ENCODE results near the gene KCNJ16.
"Not testable (repeated sequence)": the region's sequence is repeated elsewhere in the genome, so short reads cannot be mapped to it uniquely, and the experiment has no call there.

Gene KCNJ16

DNA sequence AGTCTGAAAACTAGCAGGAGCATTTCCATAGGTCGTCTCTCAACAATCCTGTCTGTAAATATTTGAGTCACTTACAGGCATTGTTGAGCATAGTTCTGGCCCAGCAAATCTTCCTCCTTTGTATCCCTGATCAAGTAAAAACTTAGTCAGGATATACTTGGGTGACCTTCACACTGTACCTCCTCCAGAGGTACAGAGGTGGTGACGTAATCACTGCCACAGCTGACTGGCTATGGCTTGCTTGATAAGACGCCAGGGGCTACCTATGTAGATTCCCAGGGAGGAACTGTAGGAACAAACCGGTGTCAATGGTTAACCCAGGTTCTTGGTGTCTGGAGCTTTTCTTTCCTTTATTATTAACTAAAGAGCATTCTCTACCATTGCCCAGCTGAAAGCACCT, at the start of gene KCNJ16:
Gene KCNJ16 (plus strand): TSS at position 270 of the 400 bp plus-strand sequence. CDS start 56,863 bp downstream, outside the sequence.
- no peak for DNase-seq

- DNase-seq = no peak
Measured at GRCh38 chr17:70028397-70028796, 46.6 kb upstream of the KCNJ16 start.

GRCh38 chr17:70028978-70029767, 45.9 kb upstream of the KCNJ16 start:
- DNase-seq = no peak

GRCh38 chr17:70030371-70030770, 44.7 kb upstream of the KCNJ16 start:
- no peak for DNase-seq

GRCh38 chr17:70031341-70031740, 43.7 kb upstream of the KCNJ16 start:
- DNase-seq = no peak

DNA sequence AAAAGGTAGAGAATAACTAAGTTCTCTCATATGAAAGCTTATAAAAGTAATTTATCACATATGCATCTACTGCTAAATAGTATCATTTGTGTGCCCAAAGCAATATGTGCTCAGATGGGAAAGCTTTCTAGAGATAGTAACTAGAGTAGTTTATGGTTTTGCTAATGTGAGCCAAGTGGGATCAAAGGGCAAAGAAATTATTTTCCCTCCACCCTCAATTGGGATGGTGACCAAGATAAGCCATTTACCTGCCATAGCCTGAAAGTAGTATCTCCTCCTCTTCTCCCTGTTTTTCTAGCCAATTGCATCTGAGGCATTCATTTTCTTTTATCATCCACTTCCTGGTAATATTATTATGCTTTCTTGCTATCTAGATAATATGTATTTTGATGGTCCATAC, 41.9 kb upstream of the KCNJ16 start:
- no peak for DNase-seq

DNA sequence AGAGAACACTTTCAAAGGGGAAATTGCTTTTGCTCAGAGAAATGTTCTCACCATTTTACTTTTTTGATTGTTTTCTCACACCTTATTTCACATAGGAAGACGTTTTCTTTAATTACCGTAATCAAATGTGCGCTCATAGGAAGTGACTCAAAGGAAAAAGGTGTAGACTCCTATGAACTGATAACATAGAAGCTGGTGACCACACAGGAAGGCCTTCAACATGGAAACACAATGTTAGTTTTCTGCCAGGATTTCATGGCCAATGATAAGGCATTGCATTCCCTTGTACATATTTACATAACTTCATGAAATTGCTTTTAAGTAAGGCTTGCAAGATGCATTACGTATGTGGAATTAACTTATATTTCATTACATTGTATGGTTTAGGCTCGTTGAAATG, 40.9 kb upstream of the KCNJ16 start:
- DNase-seq = no peak

GRCh38 chr17:70037498-70037897, 37.5 kb upstream of the KCNJ16 start:
- no peak for DNase-seq

GRCh38 chr17:70040336-70040735, 34.7 kb upstream of the KCNJ16 start:
- DNase-seq = no peak

- DNase-seq = no peak
Measured at GRCh38 chr17:70041061-70041460, 34.0 kb upstream of the KCNJ16 start.

DNA sequence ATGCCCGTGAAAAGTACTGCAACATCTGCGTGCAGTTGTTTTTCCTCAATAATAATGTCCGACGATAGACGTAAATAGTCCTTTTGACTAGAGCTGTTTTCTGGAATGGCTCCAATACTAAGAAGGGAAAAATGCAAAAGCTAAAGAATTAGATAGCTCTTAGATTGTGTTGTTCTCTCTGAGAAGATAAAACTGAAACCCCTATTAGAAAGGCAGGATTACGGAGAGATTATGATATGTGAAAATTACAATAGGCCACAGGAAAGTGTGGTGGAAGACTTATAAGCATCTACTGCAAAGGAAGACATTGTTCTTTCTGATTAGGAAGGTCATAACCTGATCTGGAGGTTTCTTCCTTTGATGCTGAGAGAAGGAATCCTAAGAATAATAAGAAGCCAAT, 33.5 kb upstream of the KCNJ16 start:
- no peak for DNase-seq

DNA sequence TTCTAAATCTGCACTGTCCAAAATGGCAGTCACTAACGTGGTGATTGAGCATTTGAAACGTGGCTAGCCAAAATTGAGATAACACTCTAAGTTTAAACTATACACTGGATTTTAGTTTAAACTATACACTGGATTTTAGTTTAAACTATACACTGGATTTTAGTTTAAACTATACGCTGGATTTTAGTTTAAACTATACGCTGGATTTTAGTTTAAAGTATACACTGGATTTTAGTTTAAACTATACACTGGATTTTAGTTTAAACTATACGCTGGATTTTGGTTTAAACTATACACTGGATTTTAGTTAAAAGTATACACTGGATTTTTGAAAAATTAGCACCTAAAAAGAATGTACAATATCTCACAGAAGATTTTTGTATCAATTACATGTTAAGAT, 29.2 kb upstream of the KCNJ16 start:
- DNase-seq = not testable (repeated sequence)

GRCh38 chr17:70047619-70048419, 27.2 kb upstream of the KCNJ16 start:
- no peak for DNase-seq

DNA sequence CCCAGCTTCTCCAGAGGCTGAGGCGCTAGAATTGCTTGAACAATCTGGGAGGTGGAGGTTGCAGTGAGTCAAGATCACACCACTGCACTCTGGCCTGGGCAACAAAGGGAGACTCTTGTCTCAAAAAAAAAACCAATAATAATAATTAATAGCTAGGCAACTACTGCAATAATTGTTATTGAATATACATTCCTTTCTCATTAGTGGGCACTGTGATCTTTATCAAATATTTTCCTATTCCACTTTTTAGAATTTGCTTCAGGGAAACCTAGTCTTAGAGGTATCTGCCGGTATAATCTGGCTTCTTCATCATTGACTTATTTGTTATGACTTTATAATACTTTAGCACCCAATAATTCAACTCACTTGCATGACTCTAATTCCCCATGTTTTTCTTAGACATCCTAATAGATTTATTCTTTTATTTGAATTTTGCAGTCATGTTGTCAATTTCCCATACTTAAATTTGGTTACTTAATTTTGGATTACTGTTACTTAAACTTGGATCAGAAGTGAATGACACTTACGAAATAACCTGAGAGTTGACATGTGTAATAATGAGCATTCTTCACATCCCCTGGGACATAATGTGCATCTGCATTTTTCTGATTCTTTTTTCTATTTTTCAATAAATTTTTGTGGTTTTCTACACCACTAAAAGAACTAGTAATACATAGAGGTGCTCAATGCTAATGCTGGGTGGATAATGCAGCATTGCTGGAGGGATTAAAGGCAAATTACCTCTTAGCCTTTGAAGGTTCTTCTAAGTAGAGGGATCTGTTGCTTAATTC, 25.0 kb upstream of the KCNJ16 start:
- no peak for DNase-seq

- DNase-seq = no peak
Measured at GRCh38 chr17:70050931-70051330, 24.1 kb upstream of the KCNJ16 start.

GRCh38 chr17:70053241-70054234, 21.5 kb upstream of the KCNJ16 start:
- no peak for DNase-seq

DNA sequence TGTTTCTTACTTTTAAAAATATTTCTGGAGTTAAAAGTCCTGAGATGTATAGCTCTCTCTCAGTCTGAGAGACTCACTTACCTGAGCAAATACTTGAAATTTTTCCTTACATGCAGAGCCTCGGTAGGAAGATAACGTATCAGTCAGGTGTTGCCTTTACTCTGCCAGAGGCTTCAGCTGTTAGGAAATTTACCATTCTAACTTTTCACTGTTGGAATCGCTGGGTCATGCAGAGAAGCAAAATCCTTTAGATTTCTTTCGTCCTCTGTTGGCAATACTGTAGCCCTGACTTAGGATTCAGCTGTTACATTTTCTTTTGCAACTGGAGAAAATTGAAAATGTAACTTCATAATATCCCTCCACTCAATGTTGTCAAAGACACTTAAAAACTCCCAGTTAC, 20.0 kb upstream of the KCNJ16 start:
- no peak for DNase-seq

- DNase-seq = no peak
Measured at GRCh38 chr17:70059071-70059470, 16.0 kb upstream of the KCNJ16 start.

- no peak for DNase-seq
Measured at GRCh38 chr17:70059649-70060048, 15.4 kb upstream of the KCNJ16 start.

GRCh38 chr17:70060415-70060814, 14.6 kb upstream of the KCNJ16 start:
- peak; percentile 66 for DNase-seq

- DNase-seq = no peak
Measured at GRCh38 chr17:70067134-70067533, 7.9 kb upstream of the KCNJ16 start.
